ENCODE measurements around the gene TRIM29.

DNA sequence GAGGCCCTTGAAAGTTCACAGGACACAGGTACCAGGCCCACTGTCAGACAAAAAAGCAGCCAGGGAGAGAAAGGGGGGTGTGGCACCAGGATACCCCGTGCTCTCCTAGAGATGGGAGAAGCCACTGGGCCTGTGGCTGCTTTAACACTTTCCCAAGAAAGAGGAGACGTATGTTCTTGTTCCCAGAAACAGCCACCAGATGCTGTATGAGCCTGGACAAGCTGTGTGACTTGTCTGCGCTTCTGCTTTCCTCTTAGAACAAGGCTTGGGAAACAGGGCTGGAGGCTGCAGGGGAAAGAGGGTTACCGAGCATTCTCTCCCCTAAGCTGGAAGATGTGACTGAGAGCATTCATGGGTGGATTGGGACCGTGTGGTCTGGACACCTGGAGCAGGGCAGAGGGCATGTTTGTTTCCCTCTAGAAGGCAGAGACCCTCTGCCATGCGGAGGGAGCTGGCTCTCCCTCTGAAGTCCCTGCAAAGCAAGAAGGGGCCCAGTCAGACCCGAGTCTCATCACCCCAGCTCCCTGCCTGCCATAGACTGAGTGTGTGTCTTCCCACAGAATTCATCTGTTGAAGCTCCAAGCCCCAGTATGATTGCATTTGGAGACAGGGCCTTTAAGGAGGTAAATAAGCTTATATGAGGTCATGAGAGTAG, 74.1 kb downstream of the TRIM29 start:
- TF ChIP-seq ATRX (CRISPR knock-in tag; IDR thresholded peaks at IDR 0.05; ENCODE audit: borderline replicate concordance) (no peak), MAZ (IDR thresholded peaks at IDR 0.05; ENCODE audit: borderline replicate concordance, low read depth, low read length) (no peak), MAZ (CRISPR knock-in tag; IDR thresholded peaks at IDR 0.05; ENCODE audit: low read depth) (no peak), DMAP1 (CRISPR knock-in tag; IDR thresholded peaks at IDR 0.05) (no peak), ZC3H4 (CRISPR knock-in tag; IDR thresholded peaks at IDR 0.05; ENCODE audit: borderline replicate concordance) (no peak), TBP (CRISPR knock-in tag; IDR thresholded peaks at IDR 0.05) (no peak), ZBTB1 (CRISPR knock-in tag; IDR thresholded peaks at IDR 0.05; ENCODE audit: borderline replicate concordance) (no peak), ZKSCAN1 (IDR thresholded peaks at IDR 0.05; ENCODE audit: low read length) (no peak), KLF15 (CRISPR knock-in tag; IDR thresholded peaks at IDR 0.05; ENCODE audit: borderline replicate concordance) (no peak), SIN3A (IDR thresholded peaks at IDR 0.05; ENCODE audit: borderline replicate concordance, low read depth, low read length) (no peak), ZBTB38 (CRISPR knock-in tag; IDR thresholded peaks at IDR 0.05) (no peak)
- TF ChIP-seq, protein P1, sequence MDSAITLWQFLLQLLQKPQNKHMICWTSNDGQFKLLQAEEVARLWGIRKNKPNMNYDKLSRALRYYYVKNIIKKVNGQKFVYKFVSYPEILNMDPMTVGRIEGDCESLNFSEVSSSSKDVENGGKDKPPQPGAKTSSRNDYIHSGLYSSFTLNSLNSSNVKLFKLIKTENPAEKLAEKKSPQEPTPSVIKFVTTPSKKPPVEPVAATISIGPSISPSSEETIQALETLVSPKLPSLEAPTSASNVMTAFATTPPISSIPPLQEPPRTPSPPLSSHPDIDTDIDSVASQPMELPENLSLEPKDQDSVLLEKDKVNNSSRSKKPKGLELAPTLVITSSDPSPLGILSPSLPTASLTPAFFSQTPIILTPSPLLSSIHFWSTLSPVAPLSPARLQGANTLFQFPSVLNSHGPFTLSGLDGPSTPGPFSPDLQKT (CRISPR knock-in tag; IDR thresholded peaks at IDR 0.05; ENCODE audit: borderline replicate concordance), result no peak
- TF ChIP-seq, protein P2, sequence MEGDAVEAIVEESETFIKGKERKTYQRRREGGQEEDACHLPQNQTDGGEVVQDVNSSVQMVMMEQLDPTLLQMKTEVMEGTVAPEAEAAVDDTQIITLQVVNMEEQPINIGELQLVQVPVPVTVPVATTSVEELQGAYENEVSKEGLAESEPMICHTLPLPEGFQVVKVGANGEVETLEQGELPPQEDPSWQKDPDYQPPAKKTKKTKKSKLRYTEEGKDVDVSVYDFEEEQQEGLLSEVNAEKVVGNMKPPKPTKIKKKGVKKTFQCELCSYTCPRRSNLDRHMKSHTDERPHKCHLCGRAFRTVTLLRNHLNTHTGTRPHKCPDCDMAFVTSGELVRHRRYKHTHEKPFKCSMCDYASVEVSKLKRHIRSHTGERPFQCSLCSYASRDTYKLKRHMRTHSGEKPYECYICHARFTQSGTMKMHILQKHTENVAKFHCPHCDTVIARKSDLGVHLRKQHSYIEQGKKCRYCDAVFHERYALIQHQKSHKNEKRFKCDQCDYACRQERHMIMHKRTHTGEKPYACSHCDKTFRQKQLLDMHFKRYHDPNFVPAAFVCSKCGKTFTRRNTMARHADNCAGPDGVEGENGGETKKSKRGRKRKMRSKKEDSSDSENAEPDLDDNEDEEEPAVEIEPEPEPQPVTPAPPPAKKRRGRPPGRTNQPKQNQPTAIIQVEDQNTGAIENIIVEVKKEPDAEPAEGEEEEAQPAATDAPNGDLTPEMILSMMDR (CRISPR knock-in tag; IDR thresholded peaks at IDR 0.05), result no peak

Data from HepG2 (cell line).